NCI-H2171 treated with DMSO at 0.1 percent for 48 hours (cell line): Measurements from ENCODE around the gene TIMP4.

Experiments
- DNase-seq: peaks from one replicate; lab custom pipeline; 2025; lab: John Stamatoyannopoulos, UW

The TIMP4 gene

GRCh38 chr3:12147049-12147780, 11.5 kb downstream of the TIMP4 start:
- DNase-seq = no peak

- no peak for DNase-seq
Observed at GRCh38 chr3:12143949-12144504, 14.7 kb downstream of the TIMP4 start.

GRCh38 chr3:12142476-12142875, 16.2 kb downstream of the TIMP4 start:
- no peak for DNase-seq

GRCh38 chr3:12141350-12141749, 17.4 kb downstream of the TIMP4 start:
- DNase-seq = no peak

- no peak for DNase-seq
Observed at GRCh38 chr3:12139111-12139511, 19.6 kb downstream of the TIMP4 start.

GRCh38 chr3:12138044-12138443, 20.7 kb downstream of the TIMP4 start:
- no peak for DNase-seq

GRCh38 chr3:12136371-12136770, 22.3 kb downstream of the TIMP4 start:
- no peak for DNase-seq

GRCh38 chr3:12135029-12135657, 23.6 kb downstream of the TIMP4 start:
- peak; percentile 4 for DNase-seq

GRCh38 chr3:12132881-12133280, 25.8 kb downstream of the TIMP4 start:
- DNase-seq = no peak

- no peak for DNase-seq
Observed at GRCh38 chr3:12131351-12132090, 27.2 kb downstream of the TIMP4 start.

GRCh38 chr3:12127391-12127790, 31.3 kb downstream of the TIMP4 start:
- DNase-seq = no peak

GRCh38 chr3:12125772-12126171, 32.9 kb downstream of the TIMP4 start:
- DNase-seq = no peak

- DNase-seq = no peak
Observed at GRCh38 chr3:12121466-12121865, 37.2 kb downstream of the TIMP4 start.

- no peak for DNase-seq
Observed at GRCh38 chr3:12120374-12121140, 38.2 kb downstream of the TIMP4 start.

- DNase-seq = no peak
Observed at GRCh38 chr3:12117473-12117872, 41.2 kb downstream of the TIMP4 start.

- DNase-seq = no peak
Observed at GRCh38 chr3:12116870-12117269, 41.8 kb downstream of the TIMP4 start.

- DNase-seq = no peak
Observed at GRCh38 chr3:12115849-12116248, 42.9 kb downstream of the TIMP4 start.

- no peak for DNase-seq
Observed at GRCh38 chr3:12115104-12115503, 43.6 kb downstream of the TIMP4 start.

- DNase-seq = no peak
Observed at GRCh38 chr3:12114251-12114650, 44.5 kb downstream of the TIMP4 start.

GRCh38 chr3:12107071-12107713, 51.5 kb downstream of the TIMP4 start:
- no peak for DNase-seq
